GM20431 (cell line): Measurements from ENCODE around the gene FMN1.

Experiments
- in situ Hi-C: fragments of 300-500 bp; cut with MseI, MboI; formaldehyde crosslinking; loops from one replicate; pipeline ENCODE4 v1.15.0; 2020; ENCODE audit warnings: low sequenced_read_pairs; ENCODE audit not compliant: unreplicated experiment

FMN1 gene

DNA sequence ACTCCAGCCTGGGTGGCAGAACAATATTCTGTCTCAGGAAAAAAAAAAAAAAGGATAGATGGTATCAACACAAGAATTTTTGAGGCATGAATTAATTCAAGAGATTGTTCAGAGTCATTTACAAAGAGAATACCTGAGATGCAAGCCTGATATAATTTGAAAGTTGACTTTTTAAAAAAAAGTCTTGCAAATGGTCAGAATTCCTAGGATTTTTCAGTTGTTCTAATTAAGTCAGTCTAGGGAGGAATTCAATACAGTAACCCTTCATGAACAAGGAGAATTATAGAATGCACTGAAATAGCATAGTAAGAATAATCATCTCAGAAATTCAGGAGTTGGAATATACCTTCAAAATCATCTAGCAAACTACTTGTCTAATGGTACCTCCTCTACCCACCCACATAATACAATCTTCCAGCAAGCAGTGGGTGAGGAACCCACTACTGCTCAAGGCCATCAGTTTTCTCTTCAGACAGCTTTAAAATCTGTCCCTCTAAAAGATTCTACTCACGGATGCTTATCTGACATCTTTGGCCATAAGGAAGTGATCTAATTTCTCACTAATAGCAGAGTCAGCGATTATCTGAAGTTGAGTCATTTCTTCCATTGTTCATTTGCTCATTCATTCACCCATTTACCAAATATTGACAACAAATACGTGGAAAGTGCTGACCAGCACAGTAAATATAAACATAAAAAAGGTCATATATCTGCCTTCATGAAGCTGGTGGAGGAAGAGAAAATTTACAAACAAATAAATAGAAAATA is 317.1 kb downstream of the FMN1 start:
- in situ Hi-C loops = no loop called here

DNA sequence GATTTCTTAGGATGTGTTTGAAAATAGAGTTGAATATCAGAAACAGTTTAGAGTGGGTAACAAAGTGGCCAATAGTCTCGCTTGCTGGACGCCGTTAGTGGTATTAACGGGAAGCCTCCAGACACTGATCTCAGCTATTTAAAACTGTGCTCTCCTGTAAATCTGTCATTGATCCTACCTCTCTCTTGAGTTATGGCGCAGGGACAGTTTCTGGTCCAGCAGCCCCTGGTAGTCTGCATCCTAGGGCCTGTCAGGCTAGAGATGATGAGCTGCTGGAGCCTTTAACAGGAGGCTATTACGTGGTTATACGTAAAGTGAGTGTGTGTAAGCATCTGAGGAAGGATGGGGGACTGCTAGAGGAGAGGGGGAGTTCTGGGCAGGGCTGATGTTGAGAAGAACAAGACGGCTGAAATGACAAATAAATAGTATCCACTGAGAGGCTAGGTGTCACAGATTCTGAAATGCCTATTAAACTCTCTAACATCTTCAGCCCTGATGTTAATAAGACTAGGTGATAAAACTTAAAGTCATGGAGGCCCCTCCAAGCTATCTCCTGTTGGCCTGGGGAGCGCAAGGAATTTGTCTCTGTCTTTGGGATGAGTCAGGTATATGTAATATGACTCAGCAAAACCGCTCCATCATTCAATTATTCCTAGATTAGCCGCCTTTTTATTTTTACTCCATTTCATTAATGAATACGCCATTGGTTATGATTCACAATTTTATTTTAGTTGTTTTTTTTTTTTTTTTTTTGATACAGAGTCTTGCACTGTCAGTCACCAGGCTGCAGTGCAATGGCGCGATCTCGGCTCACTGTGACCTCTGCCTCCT is 321.0 kb downstream of the FMN1 start:
- in situ Hi-C loops = no loop called here

DNA sequence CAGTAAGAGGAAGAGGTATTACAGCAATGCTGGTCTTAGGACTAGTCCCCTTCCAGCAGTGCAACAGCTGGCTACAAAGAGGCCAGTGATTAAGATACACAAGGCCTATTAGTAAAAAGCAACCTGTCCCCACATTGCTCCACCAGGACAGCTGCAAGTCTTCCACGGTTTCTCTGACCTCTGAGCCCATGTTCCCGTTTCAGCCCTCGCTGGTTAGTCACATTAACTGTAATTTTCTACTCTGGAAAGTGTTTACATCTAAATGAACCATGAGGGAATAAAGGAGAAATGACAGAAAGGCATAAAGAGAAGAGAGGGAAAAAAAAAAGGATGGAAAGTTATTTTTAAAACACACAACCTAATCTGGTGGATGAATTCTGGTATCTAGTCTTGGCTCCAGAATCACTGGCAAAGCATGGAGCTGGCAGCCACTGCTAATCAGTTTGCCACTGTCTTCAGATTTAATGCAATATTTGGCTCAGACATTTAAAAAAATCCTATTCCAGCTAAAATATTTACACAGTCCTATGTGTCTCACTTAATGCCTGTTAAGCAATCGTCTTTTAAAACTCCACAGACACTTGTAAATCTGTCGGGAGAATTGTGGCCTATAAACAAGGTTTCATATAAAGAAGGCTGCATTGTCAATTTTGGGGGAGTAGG is 321.8 kb downstream of the FMN1 start:
- in situ Hi-C loops = no loop called here

- in situ Hi-C loops = no loop called here
Observed at GRCh38 chr15:32871883-32872282, 322.6 kb downstream of the FMN1 start.

- in situ Hi-C loops = no loop called here
Observed at GRCh38 chr15:32870240-32871033, 324.1 kb downstream of the FMN1 start.

DNA sequence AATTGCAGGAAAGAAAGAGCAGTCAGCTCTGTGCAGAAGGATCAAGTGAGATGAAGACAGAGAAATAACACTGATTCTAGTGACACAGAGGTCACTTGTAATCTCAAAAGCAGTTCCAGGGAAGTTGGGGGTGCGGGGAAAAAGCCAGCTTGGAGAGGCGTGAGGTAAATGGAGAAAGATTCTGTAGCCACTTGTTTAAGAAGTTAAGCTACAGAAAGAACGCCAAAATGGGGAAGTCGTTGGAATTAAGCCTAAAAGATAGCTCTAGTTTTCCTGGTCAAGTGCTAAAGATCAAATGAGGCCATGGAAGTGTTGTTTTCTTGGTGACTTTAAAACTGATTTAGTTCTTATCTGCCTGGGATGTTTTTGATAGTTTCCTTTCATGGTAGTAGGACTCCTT is 324.7 kb downstream of the FMN1 start:
- in situ Hi-C loops = no loop called here

DNA sequence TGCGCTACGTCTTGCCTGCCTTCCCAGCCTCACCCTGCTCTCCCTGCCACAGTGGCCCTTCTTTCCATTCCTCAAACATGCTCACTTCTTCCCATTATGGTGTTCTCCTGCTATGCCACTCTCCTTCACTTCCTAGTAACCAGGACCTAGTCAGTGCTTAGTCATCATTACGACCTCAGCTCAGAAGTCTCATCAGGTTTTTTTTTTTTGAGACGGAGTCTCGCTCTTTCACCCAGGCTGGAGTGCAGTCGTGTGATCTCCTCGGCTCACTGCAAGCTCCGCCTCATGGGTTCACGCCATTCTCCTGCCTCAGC is 327.2 kb downstream of the FMN1 start:
- in situ Hi-C loops = no loop called here

GRCh38 chr15:32866454-32867312 is 327.8 kb downstream of the FMN1 start:
- in situ Hi-C loops = no loop called here

GRCh38 chr15:32864841-32865240 is 329.7 kb downstream of the FMN1 start:
- in situ Hi-C loops = no loop called here

DNA sequence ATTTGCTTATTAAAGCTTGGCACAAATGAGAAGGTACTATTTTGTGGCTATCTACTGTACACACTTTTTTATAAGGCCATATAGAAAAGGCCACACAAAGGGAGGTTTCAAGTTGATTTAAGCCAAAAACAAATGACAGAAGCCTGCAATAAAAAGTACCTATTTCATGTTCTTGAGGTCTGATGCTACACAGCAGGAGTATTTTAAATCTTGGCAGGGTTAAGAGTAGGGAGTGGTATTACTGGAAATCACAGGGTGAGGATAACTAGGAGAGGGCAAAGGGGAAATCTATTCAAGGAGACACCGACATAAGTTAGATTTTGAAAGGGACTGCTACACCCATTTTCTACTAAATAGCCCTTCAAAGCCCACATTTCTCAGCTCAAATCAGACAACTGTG is 330.5 kb downstream of the FMN1 start:
- in situ Hi-C loops = no loop called here

- in situ Hi-C loops = no loop called here
Observed at GRCh38 chr15:32861761-32862160, 332.8 kb downstream of the FMN1 start.

DNA sequence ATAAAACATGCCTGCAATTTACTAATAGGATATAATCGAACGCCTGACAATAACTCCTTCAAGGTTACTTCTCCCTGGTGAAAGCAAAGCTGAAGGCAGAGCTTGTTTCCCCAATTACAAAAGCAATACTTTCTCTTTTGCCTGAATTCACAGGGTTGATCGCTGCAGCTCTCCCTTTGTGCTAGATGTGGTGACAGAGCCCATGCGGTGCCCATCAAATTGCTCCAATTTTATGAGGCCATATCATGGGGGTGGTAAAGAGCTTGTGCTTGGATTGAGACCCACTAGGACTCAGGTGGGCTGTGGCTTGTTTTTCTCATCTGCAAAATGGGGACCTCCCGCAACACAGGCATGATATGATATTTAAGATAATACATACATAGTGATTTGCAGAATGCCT is 333.3 kb downstream of the FMN1 start:
- in situ Hi-C loops = no loop called here

GRCh38 chr15:32859996-32860395 is 334.5 kb downstream of the FMN1 start:
- in situ Hi-C loops = no loop called here

DNA sequence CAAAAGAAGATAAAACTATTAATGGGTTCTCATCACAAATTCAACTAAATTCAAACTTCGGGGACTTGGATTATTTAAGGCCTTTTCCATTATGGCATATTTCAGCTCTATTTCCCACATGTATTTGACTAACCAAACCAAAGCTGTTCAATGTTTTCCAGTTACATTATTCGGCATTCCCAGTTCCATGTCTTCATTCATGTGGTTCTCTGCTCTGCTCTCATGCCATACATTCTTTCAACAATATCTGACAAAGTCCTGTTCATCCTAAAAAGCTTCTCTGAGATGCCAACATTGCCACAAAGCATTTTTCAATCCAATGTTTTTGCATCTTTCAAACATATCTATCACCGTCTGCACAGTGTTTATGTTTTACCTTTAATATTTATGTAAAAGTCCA is 335.3 kb downstream of the FMN1 start:
- in situ Hi-C loops = no loop called here

GRCh38 chr15:32857732-32858131 is 336.8 kb downstream of the FMN1 start:
- in situ Hi-C loops = no loop called here

- in situ Hi-C loops = no loop called here
Observed at GRCh38 chr15:32856753-32857152, 337.8 kb downstream of the FMN1 start.

DNA sequence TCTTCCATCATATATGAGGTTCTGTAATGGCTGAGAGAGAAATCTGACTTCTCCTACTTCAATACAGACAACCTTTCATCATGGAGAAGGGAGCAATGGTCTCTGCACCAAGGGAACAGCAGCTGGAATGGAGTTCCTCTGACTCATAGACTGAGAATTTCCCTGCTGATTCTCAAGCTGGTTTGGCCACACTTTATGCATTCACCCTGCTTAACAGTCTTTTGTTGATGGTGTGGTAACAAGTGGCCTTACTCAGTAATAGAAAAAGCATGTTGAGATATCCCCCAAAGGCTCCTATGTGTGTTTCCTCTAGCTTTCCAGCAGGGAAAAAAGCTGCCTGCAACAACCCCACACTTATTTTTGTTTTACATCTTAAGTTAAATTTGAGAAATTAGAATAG is 338.6 kb downstream of the FMN1 start:
- in situ Hi-C loops = no loop called here

DNA sequence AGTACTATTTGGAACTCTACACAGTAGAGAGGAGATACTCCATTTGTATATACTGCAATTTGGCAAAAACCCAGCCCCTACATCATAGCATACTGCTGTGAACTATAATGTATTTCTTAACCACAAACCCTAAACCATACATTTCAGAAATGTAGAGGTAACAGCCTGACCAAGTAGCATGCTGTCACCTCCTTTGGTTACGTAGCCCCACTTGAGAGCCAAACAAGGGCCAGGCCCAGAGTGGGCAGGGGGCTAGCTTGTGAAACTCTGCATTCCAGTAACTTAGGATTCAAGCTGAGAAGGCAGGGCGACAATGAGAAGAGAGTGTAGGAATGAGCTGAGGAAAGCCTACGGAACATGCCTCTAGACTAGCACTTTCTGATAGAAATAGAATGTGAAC is 340.9 kb downstream of the FMN1 start:
- in situ Hi-C loops = no loop called here

GRCh38 chr15:32852771-32853170 is 341.7 kb downstream of the FMN1 start:
- in situ Hi-C loops = no loop called here

DNA sequence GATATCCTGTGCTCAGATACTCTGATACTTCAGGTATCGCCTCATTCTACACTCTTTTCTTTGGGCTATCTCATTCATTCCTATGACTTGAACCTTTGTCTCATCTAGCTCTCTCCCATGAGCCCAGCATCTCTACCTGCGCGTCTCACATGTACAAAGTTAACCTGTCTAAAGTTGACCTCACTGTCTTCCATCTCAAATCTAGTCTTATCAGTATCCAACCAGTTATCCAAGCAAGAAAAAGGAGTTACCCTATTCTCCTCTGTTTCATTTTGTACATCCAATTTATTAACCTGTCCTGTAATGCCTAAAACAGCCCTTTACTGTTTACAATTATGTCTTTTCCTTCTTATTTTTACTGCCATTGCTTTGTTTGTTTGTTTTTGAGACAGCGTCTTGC is 342.5 kb downstream of the FMN1 start:
- in situ Hi-C loops = no loop called here
